Measurements from ENCODE around the gene CLRN1. TPM values are rescaled to one million over a fixed set of nuclear protein-coding genes. Genes with fewer than 3 reads are reported as not detected.
"Not testable (repeated sequence)": the region's sequence is repeated elsewhere in the genome, so short reads cannot be mapped to it uniquely, and the experiment has no call there.

Gene CLRN1, protein sequence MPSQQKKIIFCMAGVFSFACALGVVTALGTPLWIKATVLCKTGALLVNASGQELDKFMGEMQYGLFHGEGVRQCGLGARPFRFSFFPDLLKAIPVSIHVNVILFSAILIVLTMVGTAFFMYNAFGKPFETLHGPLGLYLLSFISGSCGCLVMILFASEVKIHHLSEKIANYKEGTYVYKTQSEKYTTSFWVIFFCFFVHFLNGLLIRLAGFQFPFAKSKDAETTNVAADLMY
- not detected for polyA plus RNA-seq (ENCODE audit: insufficient read length)
- long read RNA-seq, donor 1 = 0 reads
- long read RNA-seq, donor 2 = 0 reads
- long read RNA-seq, donor 3 = 0 reads
- long read RNA-seq, donor 4 = 0 reads
- long read RNA-seq, donor 5 = 0 reads
- long read RNA-seq, donor 6 = 0 reads
- long read RNA-seq, donor 7 = 0 reads
- long read RNA-seq, donor 8 = 0 reads

GRCh38 chr3:150972366-150973071 lies at the start of gene CLRN1:
CLRN1 (minus strand) TSS chr3:150972727; CDS start chr3:150972708, 19 bp downstream.
- DNase-seq = peak; percentile 12

DNA sequence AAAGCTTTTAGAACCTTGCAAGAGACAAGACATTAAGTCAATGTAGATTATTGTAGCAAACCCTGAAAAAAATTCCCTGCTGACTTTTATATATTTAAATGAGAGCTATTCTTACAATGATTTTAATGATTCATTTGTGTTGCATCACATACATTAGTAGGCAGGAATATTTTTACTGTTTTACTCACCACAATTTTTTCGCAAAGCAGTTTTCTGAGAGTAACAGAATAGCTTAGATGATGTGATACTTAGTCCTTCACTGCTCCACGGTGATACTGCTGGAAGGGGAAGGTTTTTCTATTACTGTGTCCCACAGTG lies 43.9 kb upstream of the CLRN1 start:
- no peak for DNase-seq

DNA sequence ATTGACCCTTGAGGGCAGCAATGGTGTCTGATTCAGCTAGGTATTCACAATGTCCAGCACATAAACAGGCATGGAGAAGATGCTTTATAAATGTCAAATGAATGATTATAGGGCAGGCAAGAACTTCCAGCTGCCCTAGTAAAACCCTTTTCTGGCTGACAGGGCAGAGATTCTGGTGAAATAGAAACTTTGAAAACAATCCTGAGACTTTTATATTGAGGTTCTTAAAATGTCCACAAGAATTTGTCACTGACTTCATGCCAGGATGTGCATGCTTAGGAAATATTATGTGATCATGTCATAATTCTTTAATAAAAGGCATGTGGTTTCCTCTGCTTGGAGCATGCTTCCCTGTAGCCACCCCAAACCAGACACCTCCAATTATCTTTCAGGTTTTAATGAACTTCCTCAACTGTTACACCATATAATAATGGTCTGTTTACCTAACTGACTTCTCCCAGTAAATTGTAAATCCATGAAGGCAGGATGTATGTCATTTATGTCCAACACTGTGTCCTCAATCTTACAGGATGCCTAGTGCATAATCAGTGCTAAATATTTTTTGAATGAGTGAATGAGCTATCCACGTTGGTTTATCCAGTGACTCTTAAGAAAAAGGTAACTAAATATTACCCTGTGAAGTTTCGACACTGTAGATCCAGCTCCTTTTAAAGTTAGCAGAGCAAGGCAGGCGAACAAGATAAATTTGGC lies 43.4 kb upstream of the CLRN1 start:
- DNase-seq = no peak

- DNase-seq = no peak
Observed at GRCh38 chr3:151015181-151015580, 42.7 kb upstream of the CLRN1 start.

- no peak for DNase-seq
Observed at GRCh38 chr3:151014501-151015018, 42.0 kb upstream of the CLRN1 start.

DNA sequence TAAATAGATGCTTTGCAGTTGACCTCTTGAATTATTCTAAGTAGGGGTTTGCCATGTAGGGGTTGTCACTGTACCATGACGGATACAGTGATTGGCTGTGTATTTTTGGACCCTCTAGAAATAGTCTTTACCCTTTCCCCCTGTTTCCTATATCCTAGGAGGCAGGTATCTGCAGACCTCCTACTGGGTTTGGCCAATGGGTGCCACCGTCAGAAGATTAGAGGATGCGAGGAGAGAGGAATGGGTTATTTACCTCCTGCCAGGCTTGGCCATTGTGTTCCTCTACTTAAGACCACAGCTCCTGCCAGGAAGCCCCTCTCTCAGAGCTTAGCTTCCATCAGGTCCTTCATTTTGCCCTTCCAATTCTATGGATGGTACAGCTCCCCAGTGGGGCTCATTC lies 40.2 kb upstream of the CLRN1 start:
- no peak for DNase-seq

GRCh38 chr3:151011427-151011826 lies 38.9 kb upstream of the CLRN1 start:
- DNase-seq = peak; percentile 12

GRCh38 chr3:151009981-151010380 lies 37.5 kb upstream of the CLRN1 start:
- DNase-seq = no peak

DNA sequence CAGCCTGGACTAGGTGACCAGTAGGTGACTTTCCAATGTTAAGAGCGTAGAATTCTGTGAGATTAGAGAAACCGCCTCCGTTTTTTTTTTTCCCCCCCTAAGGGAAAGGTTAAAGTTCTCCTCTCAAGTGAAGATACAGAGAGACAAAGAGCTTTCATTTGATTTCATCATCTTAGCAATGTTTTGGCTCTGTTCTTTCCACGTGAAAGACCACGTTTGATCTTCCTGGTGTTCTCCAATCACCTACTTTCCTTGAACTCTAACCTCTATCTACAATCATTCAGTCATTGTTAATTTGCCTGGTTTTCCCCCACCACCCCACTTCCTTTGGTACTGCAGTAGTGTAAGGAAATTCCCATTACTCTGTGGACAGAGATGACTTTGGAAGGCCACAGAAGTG lies 36.9 kb upstream of the CLRN1 start:
- no peak for DNase-seq

- DNase-seq = peak; percentile 25
Observed at GRCh38 chr3:151008699-151009098, 36.2 kb upstream of the CLRN1 start.

- no peak for DNase-seq
Observed at GRCh38 chr3:151003768-151004134, 31.2 kb upstream of the CLRN1 start.

- DNase-seq = no peak
Observed at GRCh38 chr3:151003029-151003767, 30.7 kb upstream of the CLRN1 start.

GRCh38 chr3:151002003-151002981 lies 29.8 kb upstream of the CLRN1 start:
- DNase-seq = no peak

DNA sequence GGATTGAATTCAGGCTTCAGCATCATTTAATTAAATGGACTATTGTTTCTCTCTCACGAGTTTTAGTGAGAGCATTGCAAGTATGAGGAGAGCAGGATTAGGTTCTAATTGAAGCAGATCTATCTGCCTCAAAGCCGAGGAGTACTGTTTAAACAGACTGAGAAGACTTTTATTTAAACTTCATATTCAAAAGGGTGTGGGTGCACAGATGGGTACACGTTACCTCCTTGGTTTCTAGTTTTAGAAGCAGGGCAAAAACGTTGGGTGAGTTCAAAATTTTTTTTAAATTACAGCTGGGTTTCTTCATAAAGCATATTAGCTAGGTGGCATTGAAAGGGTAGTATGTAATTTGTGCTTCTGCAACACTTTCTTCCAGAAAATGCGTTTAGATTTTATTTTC lies 26.5 kb upstream of the CLRN1 start:
- no peak for DNase-seq

DNA sequence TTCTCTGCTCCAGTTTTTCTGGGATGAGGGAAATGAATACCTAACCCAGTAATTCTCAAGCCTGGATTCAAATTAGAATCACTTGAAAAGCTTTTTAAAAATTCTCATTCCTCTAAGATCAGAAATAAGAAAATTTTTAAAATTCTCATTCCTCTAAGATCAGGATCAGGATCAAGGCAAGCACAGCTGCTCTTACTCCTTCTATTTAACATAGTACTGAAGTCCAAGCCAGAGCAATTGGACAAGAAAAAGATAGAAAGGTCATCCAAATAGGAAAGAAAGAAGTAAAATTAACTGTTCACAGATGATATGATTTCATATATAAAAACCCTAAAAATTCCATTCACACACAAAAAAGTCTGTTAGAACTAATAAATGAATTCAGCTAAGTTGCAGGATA lies 24.2 kb upstream of the CLRN1 start:
- DNase-seq = no peak

GRCh38 chr3:150995510-150995909 lies 23.0 kb upstream of the CLRN1 start:
- no peak for DNase-seq

DNA sequence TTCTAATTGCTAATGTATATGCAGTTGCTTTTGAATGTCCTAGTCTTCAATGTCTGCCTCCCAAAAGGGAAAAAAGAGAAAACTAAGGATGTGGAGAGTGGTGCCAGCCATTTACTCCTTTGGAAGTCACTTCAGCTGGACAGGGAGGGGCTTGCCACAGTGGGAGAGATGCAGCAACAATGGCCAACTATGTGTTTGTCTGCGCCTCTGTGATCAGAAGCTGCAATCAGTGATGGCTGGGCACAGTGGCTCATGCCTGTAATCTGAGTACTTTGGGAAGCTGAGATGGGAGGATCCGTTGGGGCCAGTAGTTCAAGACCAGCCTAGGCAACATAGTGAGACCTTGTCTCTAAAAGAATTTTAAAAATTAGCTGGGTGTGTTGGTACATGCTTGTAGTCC lies 16.7 kb upstream of the CLRN1 start:
- no peak for DNase-seq

DNA sequence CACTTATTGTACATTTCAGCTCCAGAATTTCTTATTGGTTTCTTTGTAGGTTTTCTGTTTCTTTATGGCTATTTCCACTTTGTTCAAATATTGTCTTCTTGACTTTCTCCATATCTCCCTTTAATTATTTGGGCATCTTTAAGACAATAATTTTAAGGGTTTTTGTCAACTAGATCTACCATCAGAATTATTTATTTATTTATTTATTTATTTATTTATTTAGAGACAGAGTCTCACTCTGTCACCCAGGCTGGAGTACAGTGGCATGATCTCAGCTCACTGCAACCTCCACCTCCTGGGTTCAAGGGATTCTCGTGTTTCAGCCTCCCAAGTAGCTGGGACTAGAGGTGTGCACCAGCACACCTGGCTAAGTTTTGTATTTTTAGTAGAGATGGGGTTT lies 15.9 kb upstream of the CLRN1 start:
- not testable (repeated sequence) for DNase-seq

DNA sequence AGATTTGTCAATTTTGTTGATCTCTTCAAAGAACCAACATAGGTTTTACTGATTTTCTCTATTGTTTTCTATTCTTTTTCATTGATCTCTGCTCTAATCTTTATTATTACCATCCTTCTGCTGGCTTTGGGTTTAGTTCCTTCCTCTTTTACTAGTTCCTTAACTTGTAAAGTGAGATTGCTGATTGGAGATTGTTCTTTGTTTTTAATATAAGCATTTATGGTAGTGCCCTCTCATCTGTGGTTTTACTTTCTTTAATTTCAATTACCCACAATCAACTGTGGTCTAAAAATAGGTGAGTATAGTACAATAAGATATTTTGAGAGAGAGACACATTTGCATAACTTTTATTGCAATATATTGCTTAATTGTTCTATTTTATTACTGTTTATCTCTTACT lies 13.2 kb upstream of the CLRN1 start:
- DNase-seq = no peak

DNA sequence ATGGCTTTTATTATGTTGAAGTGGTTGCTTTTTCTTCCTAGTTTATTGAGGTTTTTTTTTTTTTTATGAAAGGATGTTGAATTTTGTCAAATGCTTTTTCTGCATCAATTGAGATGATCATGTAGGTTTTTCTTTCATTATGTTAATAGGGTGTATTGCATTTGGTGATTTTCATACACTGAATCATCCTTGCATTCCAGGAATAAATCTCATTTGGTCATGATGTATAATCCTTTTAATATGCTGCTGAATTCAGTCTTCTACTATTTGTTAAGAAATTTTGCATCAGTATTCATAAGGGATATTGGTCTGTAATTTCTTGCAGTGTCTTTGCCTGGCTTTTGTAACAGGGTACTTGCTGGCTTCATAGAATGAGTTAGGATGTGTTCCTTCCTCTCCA lies 11.5 kb upstream of the CLRN1 start:
- no peak for DNase-seq

DNA sequence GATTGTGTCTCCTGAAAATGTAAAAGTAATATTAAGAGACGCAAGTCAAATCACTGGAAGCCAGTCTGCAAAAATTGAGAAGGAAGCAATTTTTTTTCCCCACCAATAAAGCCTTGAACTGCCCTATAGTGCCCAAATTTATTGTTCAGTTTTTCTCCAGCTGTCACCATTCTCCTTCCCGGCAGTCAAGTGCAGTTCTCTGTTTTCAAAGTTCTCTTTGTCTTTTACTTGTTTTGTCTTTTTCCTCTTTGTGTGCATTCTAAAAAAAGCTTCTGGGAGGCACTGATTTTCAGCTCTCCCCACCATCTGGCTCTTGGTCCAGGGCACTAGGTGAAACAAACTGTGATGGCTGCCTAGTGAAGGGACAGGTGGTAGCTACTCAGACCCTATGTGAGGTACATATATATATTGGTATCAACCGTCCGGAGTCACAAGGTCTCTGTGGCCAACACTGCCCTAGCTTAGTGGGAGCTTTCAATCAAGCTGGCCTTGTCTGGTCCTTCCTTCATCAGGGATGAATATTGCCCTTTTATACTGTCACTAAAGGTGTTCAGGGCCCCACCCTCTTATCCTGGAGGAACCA lies 6.1 kb upstream of the CLRN1 start:
- DNase-seq = no peak
